ENCODE results near the gene FIG4.

- no peak for TF ChIP-seq CTCF (conservative IDR thresholded peaks at IDR 0.05 in 1 of 2, IDR thresholded peaks at IDR 0.05 in 1 of 2; ENCODE audit: extremely low read depth in 1 of 2, insufficient read depth in 1 of 2, low read depth in 1 of 2, low read length in 2 of 2)
- TF ChIP-seq EZH2 (IDR thresholded peaks at IDR 0.05; ENCODE audit: borderline replicate concordance, low read length) = no peak
Measured at GRCh38 chr6:109804020-109804419, 112.9 kb downstream of the FIG4 start.

All from mammary epithelial cell (primary cell).